Measurements from ENCODE around the gene RAD51AP2.
"Not testable (repeated sequence)": the region's sequence is repeated elsewhere in the genome, so short reads cannot be mapped to it uniquely, and the experiment has no call there.

The RAD51AP2 gene

DNA sequence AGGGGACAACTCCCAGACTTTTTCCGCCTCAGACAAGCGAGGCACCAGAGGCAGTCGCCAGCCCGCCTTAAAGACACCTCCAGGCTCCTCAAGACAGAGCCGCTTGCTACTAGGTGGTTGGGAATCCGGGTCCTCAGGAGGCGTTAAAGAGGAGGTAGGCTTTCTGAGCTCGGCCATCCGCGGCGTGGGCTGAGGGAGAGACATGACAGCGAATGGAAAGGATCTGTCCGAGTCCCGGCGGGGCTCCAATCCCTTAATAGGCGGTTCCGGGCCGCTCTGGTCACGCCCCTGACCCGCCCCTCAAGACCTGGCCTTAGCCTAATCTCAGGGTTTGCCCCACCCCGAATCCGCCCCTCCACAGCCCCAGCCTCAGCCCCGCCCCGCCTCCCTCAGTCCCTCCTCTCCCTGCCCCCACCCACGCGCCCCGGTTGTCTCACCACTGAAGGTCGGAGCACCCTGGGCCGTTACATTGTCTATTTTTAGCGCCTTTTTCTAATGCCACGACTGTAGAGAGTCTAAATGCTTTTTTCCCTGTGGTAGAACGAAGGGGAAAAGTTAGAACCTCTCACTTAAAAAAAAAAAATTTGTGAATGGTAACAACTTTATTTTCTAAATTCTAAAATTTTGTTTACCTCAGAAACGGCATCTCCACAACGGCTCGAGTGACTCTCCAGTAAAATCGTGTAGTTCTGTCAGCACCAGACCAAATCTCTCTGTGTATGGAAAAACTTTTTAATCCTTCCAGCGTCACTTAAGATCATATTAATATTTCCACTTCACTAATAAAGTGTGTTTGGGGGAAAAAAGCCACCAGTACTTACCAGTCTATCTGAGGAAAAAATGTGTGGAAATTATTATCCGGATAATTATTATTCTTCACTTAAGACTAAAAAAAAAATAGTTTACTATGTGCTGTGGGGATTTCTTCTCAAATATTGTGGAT is at the start of gene RAD51AP2:
Gene RAD51AP2 (minus strand): TSS at position 229 of the 943 bp plus-strand sequence. CDS start 25 bp downstream, at position 204.
- no peak for DNase-seq

- not testable (repeated sequence) for DNase-seq
These were observed 47.5 kb upstream of the RAD51AP2 start for GRCh38 chr2:17565726-17566125.

GRCh38 chr2:17558878-17559277 is 40.6 kb upstream of the RAD51AP2 start:
- DNase-seq: no peak

- no peak for DNase-seq
These were observed 39.8 kb upstream of the RAD51AP2 start for GRCh38 chr2:17558053-17558452.

GRCh38 chr2:17557596-17557995 is 39.4 kb upstream of the RAD51AP2 start:
- DNase-seq: no peak

DNA sequence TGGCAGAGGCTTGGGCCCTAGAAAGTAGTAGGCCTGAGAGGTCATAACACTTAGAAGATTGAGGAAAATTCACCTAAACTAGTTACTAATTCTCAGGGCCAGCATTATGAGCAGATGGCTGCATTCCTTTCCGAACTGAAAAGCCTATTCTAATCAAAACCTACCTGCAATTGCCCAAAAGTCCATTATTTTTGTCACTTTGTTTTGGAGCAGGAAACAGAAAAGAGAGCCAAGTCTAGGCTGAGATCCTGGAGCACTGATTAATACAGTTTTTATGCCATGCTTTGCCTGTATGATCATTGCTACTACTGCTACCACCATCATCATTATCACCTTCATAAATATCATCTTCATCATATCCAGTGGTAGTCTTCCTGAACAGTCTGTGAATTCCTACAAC is 36.9 kb upstream of the RAD51AP2 start:
- DNase-seq: no peak

DNA sequence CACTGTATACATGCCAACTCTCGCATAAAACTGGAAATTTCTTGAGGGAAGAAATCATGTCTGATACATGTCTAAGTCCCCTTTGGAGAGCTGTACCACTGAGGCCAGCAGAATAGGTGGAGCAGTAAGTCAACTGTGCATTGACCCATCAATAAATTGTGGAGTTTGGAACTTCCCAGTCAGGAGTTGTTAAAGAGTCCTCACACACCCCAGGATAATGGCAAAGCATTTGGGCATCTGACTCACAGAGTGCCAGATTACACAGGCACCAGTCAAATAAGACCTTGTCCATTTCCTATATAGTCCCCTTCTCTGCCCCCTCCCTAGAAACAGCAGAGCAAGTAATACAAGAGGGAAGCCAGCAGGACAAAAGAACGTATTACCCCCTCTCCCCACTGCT is 32.7 kb upstream of the RAD51AP2 start:
- DNase-seq: no peak

DNA sequence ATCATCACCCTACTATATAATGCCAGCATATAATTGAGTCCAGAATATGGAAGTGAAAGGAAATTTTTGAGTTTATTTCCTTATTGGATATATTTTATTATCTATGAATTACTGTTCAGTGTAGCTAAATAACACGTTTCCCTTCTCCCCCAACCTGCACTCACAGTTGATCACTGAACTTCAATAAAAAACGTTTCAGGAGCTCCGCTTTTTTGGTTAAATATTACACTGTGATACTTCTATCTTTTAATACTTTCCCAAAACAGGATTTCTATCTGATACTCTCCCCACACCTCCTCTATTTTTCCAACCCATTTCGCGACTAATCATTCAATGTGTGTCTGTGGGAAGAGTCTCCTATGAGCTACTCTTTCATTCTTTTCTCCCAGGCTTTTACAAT is 29.5 kb upstream of the RAD51AP2 start:
- DNase-seq: no peak

GRCh38 chr2:17547237-17547636 is 29.0 kb upstream of the RAD51AP2 start:
- DNase-seq: no peak

DNA sequence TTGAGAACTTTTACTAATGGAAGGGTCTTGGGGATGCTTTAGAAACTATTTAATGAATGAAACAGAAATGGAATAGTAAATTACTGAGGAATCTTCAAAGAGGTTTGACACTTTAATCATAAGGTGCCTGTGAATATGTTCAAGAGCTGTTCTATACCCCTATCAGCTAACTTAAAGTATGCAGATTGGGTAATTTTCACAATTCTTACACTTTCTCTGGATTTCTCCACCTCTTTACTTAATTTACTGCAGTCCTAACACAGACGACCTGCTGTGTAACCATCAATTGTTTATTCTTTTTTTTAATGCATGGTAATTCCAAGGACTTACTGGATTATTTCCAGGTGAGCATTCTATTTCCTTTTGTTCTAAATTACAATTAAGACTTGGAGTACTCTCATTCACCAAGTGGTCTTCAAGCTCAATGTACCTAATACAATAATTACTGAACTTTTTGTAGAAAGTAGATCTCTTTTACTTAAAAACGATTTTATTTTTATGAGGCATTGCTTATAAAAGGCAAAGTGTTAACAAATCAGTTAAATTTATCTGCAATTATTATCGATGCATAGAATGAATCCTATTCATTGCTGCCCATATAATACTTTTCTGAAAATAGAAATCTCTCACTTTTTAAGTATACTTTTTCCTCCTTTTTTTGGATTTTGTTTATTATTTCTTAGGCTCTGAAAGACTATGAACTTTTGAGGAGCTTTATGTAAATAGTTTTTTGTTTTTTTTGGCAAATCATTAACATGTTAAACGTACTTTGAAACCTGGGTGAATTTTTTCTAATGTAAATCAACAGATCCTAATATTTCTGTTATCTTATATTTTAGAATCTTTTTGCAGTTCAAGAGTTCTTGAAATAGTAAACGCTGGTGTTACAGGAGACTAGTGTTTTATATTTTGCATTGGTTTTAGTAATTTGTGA is 27.7 kb upstream of the RAD51AP2 start:
- no peak for DNase-seq

DNA sequence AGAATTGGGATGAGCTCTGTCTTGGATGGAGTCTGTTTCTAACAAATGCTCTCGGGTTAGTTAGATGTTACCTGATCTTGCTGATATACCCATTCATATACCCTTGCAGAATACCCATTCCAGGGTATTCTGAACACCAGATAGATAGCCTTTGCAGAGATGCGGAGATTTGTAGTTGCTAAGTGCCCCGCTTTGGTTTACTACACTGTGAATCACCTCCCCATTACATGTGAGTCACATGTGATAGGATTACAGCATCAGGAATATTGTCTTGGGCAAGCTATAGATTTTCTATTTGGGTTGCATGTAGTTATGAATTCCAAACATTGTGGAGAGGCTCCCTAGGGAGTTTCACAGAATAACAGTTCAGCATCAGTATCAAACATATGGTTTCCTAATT is 26.0 kb upstream of the RAD51AP2 start:
- DNase-seq: no peak

DNA sequence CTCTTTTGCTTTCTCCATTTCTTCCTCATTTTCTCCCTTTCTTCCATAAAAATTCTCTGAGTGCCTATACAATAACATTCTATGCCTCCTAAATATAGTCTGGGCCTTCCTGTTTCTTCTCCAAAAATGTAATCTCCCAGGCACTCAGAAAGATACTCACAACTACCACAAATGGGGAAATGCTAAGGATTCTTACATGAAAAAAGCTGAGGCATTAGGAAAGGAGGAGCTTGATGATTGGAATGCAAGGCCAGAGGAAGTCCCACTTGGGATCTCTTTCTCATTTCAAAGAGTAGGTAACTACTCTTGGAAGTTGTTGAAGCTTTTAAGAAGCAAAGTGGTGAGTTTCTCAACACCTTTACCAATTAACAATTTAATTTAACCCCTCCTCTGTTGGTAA is 25.6 kb upstream of the RAD51AP2 start:
- DNase-seq: no peak

DNA sequence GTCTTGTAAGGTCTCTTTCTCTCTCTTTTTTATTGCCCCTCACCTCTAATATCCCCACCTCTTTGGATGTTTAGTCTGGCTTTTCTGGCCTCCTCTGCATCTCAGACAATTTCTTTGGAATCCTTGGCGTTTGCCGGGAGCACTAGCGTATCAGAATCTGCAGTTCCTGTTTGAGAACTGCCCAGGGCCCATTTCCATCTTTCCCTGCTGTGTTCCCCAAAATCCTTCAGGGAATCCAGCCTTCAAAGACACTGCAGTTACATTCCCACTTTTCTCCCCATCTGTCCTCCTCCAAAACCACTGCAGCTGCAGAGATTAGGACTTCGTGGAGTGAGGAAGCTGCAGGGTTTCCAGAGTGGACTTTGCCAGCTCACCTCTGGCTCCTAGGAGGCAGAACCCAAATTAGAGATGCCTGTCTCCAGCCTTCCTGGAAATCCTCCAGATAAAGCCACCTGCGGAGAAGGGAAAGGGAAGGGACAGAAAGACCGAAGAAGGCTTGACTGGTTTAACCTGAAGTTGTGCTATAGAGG is 25.0 kb upstream of the RAD51AP2 start:
- DNase-seq: no peak

- DNase-seq: no peak
These were observed 24.2 kb upstream of the RAD51AP2 start for GRCh38 chr2:17542471-17542870.

DNA sequence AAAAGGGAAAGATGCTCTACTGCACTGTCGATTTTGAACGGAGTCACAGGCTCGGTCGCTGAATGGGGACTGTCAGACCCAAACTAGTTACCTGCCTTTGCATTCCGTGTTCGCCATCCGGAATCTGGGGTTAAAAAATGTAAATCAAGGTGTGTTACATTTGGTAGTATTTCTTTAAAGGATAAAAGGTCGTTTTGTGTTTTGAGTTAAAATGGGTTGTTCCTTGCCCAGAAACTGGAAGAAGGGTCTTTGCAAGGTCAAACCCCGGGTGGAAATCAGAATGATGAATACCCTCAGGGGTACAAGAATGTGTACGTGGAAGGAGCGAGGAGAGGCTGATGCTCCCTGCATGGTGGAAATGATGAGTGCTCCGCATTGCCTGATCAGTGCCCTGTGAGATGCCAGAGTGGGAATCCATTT is 23.3 kb upstream of the RAD51AP2 start:
- no peak for DNase-seq

DNA sequence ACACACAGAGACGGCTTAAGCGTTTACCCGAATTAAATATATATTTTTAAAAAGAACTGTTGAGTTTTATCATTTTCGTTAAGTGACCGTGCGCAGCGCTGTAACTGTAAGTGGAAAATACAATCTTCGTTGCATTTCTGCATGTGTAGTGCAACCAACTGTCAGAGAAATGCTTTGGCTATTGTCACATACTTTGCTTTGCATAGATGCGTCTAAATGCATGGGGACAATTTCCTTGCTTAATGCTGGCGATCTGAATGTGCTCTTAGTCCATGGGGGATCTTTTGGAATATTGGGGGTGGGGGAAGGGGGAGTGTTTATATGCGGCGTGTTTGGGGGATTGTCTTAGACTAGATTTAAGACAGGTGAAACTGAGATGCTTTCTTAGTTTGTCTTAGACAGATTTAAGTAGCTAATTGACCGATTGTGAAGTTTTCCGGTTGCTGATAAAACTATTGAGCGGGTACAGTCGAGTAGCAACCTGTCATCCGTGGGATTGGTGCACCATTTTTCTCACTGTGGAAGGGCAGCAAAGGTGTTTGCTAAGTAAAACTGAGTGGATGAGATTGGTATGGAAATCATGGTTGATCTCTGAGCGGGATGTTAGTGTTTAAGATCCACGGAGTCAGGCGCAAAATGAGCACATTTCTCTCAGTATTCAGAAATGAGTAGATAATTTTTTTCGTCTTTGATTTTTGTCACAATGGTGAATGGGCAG is 22.7 kb upstream of the RAD51AP2 start:
- no peak for DNase-seq

DNA sequence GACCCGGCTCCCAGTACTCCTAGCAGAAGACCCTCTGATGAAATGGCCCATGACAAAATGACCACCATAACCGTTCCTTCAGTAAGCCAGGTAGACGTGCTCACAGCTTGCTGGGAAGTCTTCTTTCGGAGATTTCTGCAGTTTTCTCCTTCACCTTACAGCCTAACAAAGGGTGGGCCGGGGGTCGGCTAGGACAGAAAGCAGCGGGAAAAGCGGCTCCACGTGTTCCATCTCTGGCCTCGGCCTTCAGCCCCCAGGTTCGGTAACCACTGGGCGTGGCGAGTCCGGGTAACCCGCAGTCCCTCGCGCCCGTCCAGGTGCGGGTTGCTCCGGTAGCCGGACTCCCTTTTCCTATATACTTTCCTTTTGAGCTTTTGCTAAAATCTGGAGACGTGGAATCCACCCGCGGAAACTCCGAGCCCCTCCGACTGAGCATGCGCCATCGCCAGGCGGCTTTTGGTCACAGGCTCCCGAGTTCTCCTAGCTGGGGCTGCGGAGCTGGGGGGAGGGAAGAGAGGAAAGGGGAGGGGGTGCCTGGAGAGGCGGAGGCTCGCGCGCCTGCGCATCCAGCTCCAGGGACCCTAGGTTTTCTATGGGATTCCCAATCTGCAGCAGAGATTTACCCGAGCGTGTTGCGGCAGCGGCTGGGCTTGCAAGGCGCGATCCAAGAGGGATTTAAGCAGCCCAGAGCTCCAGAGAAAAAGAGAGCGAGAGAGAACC is 22.0 kb upstream of the RAD51AP2 start, which contains the start of gene VSNL1:
Gene VSNL1 (plus strand): TSS at position 604 of the 720 bp plus-strand sequence. CDS start 51,379 bp downstream, outside the sequence.
- no peak for DNase-seq

DNA sequence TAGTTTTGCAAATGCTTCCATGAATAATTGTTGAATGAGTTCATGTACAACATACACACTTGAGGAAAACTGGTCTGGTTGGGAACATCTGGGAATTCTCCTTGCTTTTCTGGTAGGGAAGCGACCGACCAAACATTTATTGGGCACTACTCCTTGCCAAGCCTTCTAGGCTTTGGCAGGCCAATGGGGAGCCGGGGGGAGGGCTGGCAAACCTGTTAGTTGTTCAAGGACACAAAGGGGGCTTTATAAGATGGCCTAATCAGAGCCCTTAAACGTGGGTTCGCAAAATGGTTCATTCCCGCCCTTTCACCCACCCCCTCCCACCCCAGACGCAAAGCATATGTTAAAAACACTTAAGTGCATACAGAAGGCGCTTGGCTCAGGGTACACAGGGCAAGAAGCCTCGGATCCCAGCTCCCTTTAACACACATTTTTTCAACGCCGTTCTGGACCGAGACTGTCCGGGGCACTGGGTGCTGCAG is 21.4 kb upstream of the RAD51AP2 start:
- DNase-seq: no peak

- DNase-seq: no peak
These were observed 20.8 kb upstream of the RAD51AP2 start for GRCh38 chr2:17538844-17539554.

DNA sequence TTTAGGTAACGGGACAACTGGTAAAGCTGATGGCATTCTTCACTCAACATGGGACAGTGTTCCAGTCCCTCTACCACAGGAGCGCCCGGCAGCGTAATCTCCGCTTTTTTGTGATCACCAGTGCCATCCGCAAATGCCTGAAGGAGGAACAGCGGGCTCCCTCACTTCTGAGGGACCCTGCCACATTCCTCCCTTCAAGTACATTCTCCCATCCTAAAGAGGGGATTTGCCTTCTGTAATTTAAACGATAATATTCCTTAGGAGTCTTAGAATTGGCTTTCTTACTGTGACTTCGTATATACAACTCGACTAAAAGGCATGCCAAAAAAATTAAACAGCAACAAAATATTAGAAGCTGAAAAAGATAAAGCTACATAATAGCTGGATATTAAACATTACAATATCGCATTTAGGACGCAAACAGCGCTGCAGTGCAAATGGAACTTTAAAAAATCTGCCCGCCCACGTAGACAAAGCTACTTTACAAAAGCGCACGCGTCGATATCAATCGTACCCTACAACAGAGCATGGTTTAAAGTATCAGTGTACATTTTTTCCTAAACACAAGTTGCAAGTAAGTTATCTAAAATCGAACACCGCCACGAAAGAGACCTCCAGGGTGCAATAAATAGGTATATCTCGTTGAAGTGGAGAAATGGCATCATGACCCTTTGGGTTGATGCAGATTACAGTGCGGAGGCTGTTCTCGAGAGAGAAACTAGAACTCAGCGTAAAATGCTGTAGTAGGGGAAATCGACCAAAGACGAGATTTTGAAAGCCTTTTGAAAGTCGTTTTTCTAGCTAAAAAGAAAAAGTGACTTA is 20.0 kb upstream of the RAD51AP2 start:
- DNase-seq: no peak

Data from activated effector memory CD4-positive, alpha-beta T cell treated with Interleukin-2 at 50 U/mL for 16 hours (primary cell).